HEK293 (cell line): ENCODE results near the gene RAB10.
A peak's percentile ranks its signal among the peaks of the same experiment; 100 is the strongest.

ENCODE experiments used
- ATF2 ChIP-seq: fragments of 450-650 bp; formaldehyde crosslinking; IDR thresholded peaks from 2 replicates; pipeline ENCODE4 v1.5.1; 2016; ENCODE audit warnings: missing biosample characterization, missing genetic modification characterization, low read depth
- BCL11A ChIP-seq: fragments of 450-650 bp; formaldehyde crosslinking; IDR thresholded peaks from 2 replicates; pipeline ENCODE4 v1.5.1; 2016; ENCODE audit warnings: low read depth, missing biosample characterization, missing genetic modification characterization
- GFI1B ChIP-seq: fragments of 450-650 bp; formaldehyde crosslinking; IDR thresholded peaks from 2 replicates; pipeline ENCODE4 v1.5.1; 2016; ENCODE audit warnings: missing biosample characterization, missing genetic modification characterization
- GLIS2 ChIP-seq: fragments of 450-650 bp; formaldehyde crosslinking; IDR thresholded peaks from 2 replicates; pipeline ENCODE4 v1.5.1; 2016; ENCODE audit warnings: missing biosample characterization, missing genetic modification characterization
- KLF7 ChIP-seq: fragments of 450-650 bp; formaldehyde crosslinking; IDR thresholded peaks from 2 replicates; pipeline ENCODE4 v1.5.1; 2016; ENCODE audit warnings: missing biosample characterization, missing genetic modification characterization, borderline replicate concordance
- MYNN ChIP-seq: fragments of 450-650 bp; formaldehyde crosslinking; IDR thresholded peaks from 2 replicates; pipeline ENCODE4 v1.5.1; 2016; ENCODE audit warnings: missing biosample characterization, missing genetic modification characterization, borderline replicate concordance
- PRDM10 ChIP-seq: fragments of 450-650 bp; formaldehyde crosslinking; IDR thresholded peaks from 2 replicates; pipeline ENCODE4 v1.5.1; 2016; ENCODE audit warnings: missing biosample characterization, missing genetic modification characterization
- REPIN1 ChIP-seq: fragments of 450-650 bp; formaldehyde crosslinking; IDR thresholded peaks from 2 replicates; pipeline ENCODE4 v1.5.1; 2017; ENCODE audit warnings: missing biosample characterization, missing genetic modification characterization, low read depth
- ZBTB1 ChIP-seq: fragments of 450-650 bp; formaldehyde crosslinking; IDR thresholded peaks from 2 replicates; pipeline ENCODE4 v1.5.1; 2016; ENCODE audit warnings: missing biosample characterization, missing genetic modification characterization
- ZBTB10 ChIP-seq: fragments of 450-650 bp; formaldehyde crosslinking; IDR thresholded peaks from 2 replicates; pipeline ENCODE4 v1.5.1; 2016; ENCODE audit warnings: missing biosample characterization, missing genetic modification characterization
- ZFHX2 ChIP-seq: fragments of 450-650 bp; formaldehyde crosslinking; conservative IDR thresholded peaks from 2 replicates; pipeline ENCODE4 v1.5.1; 2016; ENCODE audit warnings: missing biosample characterization, missing genetic modification characterization
- ZFP37 ChIP-seq: fragments of 450-650 bp; formaldehyde crosslinking; IDR thresholded peaks from 2 replicates; pipeline ENCODE4 v1.5.1; 2016; ENCODE audit warnings: missing biosample characterization, missing genetic modification characterization
- ZNF146 ChIP-seq: fragments of 450-650 bp; formaldehyde crosslinking; IDR thresholded peaks from 2 replicates; pipeline ENCODE4 v1.5.1; 2016; ENCODE audit warnings: missing biosample characterization, missing genetic modification characterization
- ZNF175 ChIP-seq: fragments of 450-650 bp; formaldehyde crosslinking; IDR thresholded peaks from 2 replicates; pipeline ENCODE4 v1.5.1; 2016; ENCODE audit warnings: missing biosample characterization, missing genetic modification characterization
- ZNF184 ChIP-seq: fragments of 450-650 bp; IDR thresholded peaks from 2 replicates; pipeline ENCODE4 v1.5.1; 2018; ENCODE audit warnings: missing biosample characterization, mild to moderate bottlenecking, missing genetic modification characterization
- ZNF2 ChIP-seq: fragments of 450-650 bp; formaldehyde crosslinking; IDR thresholded peaks from 2 replicates; pipeline ENCODE4 v1.5.1; 2016; ENCODE audit warnings: missing biosample characterization, missing genetic modification characterization
- ZNF221 ChIP-seq: fragments of 450-650 bp; formaldehyde crosslinking; IDR thresholded peaks from 2 replicates; pipeline ENCODE4 v1.5.1; 2017; ENCODE audit warnings: missing biosample characterization, missing genetic modification characterization, borderline replicate concordance
- ZNF248 ChIP-seq: fragments of 450-650 bp; formaldehyde crosslinking; IDR thresholded peaks from 2 replicates; pipeline ENCODE4 v1.5.1; 2017; ENCODE audit warnings: missing biosample characterization, missing genetic modification characterization
- ZNF292 ChIP-seq: fragments of 450-650 bp; formaldehyde crosslinking; IDR thresholded peaks from 2 replicates; pipeline ENCODE4 v1.5.1; 2016; ENCODE audit warnings: low read depth, missing biosample characterization, missing genetic modification characterization, borderline replicate concordance
- ZNF311 ChIP-seq: fragments of 450-650 bp; formaldehyde crosslinking; IDR thresholded peaks from 2 replicates; pipeline ENCODE4 v1.5.1; 2017; ENCODE audit warnings: missing biosample characterization, missing genetic modification characterization, borderline replicate concordance
- ZNF404 ChIP-seq: fragments of 450-650 bp; formaldehyde crosslinking; IDR thresholded peaks from 2 replicates; pipeline ENCODE4 v1.5.1; 2017; ENCODE audit warnings: missing biosample characterization, missing genetic modification characterization
- ZNF449 ChIP-seq: fragments of 450-650 bp; formaldehyde crosslinking; IDR thresholded peaks from 2 replicates; pipeline ENCODE4 v1.5.1; 2017; ENCODE audit warnings: missing biosample characterization, mild to moderate bottlenecking, missing genetic modification characterization, moderate library complexity
- ZNF473 ChIP-seq: fragments of 450-650 bp; formaldehyde crosslinking; IDR thresholded peaks from 2 replicates; pipeline ENCODE4 v1.5.1; 2017; ENCODE audit warnings: missing biosample characterization, missing genetic modification characterization
- ZNF529 ChIP-seq: fragments of 450-650 bp; formaldehyde crosslinking; IDR thresholded peaks from 2 replicates; pipeline ENCODE4 v1.5.1; 2017; ENCODE audit warnings: missing genetic modification characterization, missing biosample characterization; ENCODE audit not compliant: insufficient replicate concordance
- ZNF544 ChIP-seq: fragments of 450-650 bp; formaldehyde crosslinking; IDR thresholded peaks from 2 replicates; pipeline ENCODE4 v1.5.0; 2017; ENCODE audit warnings: missing biosample characterization, missing genetic modification characterization
- ZNF560 ChIP-seq: fragments of 450-650 bp; formaldehyde crosslinking; IDR thresholded peaks from 2 replicates; pipeline ENCODE4 v1.5.1; 2017; ENCODE audit warnings: missing biosample characterization, missing genetic modification characterization, borderline replicate concordance
- ZNF561 ChIP-seq: fragments of 450-650 bp; IDR thresholded peaks from 2 replicates; pipeline ENCODE4 v1.5.1; 2018; ENCODE audit warnings: missing biosample characterization, missing genetic modification characterization, borderline replicate concordance
- ZNF585B ChIP-seq: fragments of 450-650 bp; formaldehyde crosslinking; IDR thresholded peaks from 2 replicates; pipeline ENCODE4 v1.5.1; 2016; ENCODE audit warnings: missing biosample characterization, missing genetic modification characterization
- ZNF621 ChIP-seq: fragments of 450-650 bp; formaldehyde crosslinking; IDR thresholded peaks from 2 replicates; pipeline ENCODE4 v1.5.1; 2017; ENCODE audit warnings: missing biosample characterization, missing genetic modification characterization
- ZNF629 ChIP-seq: fragments of 450-650 bp; formaldehyde crosslinking; IDR thresholded peaks from 2 replicates; pipeline ENCODE4 v1.5.1; 2017; ENCODE audit warnings: missing biosample characterization, missing genetic modification characterization
- ZNF670 ChIP-seq: fragments of 450-650 bp; formaldehyde crosslinking; IDR thresholded peaks from 2 replicates; pipeline ENCODE4 v1.5.1; 2016; ENCODE audit warnings: missing biosample characterization, missing genetic modification characterization, low read depth
- ZNF837 ChIP-seq: fragments of 450-650 bp; formaldehyde crosslinking; IDR thresholded peaks from 2 replicates; pipeline ENCODE4 v1.5.1; 2016; ENCODE audit warnings: missing biosample characterization, missing genetic modification characterization
- ZNF843 ChIP-seq: fragments of 450-650 bp; formaldehyde crosslinking; IDR thresholded peaks from 2 replicates; pipeline ENCODE4 v1.5.1; 2016; ENCODE audit warnings: missing biosample characterization, missing genetic modification characterization

The RAB10 gene

GRCh38 chr2:26033270-26033817, 540 bp upstream of the RAB10 start (continued):
- no peak for TF ChIP-seq PRDM10
- no peak for TF ChIP-seq ZNF248 (tag by site-specific recombination)
- TF ChIP-seq BCL11A, result no peak
- TF ChIP-seq ZFHX2 (tag by site-specific recombination), result 0 out of 2 replicates have a peak, but pooled peaks have one; percentile 10
- peak; percentile 79 for TF ChIP-seq ZNF561 (tag by site-specific recombination)
- no peak for TF ChIP-seq ZBTB1 (tag by site-specific recombination)
- no peak for TF ChIP-seq ZNF670 (tag by site-specific recombination)
- no peak for TF ChIP-seq ZNF184
- TF ChIP-seq ZNF529 (tag by site-specific recombination), result no peak
- peak; percentile 48 for TF ChIP-seq ZNF629 (tag by site-specific recombination)
- TF ChIP-seq ZNF837 (tag by site-specific recombination), result no peak
- TF ChIP-seq ZNF621 (tag by site-specific recombination), result no peak
- no peak for TF ChIP-seq ATF2 (tag by site-specific recombination)
- peak; percentile 80 for TF ChIP-seq ZFP37 (tag by site-specific recombination)
- TF ChIP-seq ZNF404 (tag by site-specific recombination), result no peak
- no peak for TF ChIP-seq ZNF221
- no peak for TF ChIP-seq ZNF843 (tag by site-specific recombination)
- no peak for TF ChIP-seq ZNF175
- no peak for TF ChIP-seq GFI1B (tag by site-specific recombination)
- no peak for TF ChIP-seq ZNF473
- TF ChIP-seq ZNF2 (tag by site-specific recombination), result 0 out of 2 replicates have a peak, but pooled peaks have one; percentile 65
- no peak for TF ChIP-seq ZNF292 (tag by site-specific recombination)
- TF ChIP-seq ZNF544, result no peak
- TF ChIP-seq ZNF449, result 0 out of 2 replicates have a peak, but pooled peaks have one; percentile 27
- TF ChIP-seq MYNN, result no peak
- TF ChIP-seq ZBTB10 (tag by site-specific recombination), result peak; percentile 62
- no peak for TF ChIP-seq ZNF560 (tag by site-specific recombination)
- no peak for TF ChIP-seq REPIN1
- TF ChIP-seq ZNF311 (tag by site-specific recombination), result no peak
- no peak for TF ChIP-seq ZNF146 (tag by site-specific recombination)
- TF ChIP-seq GLIS2 (tag by site-specific recombination), result peak; percentile 94
- TF ChIP-seq KLF7 (tag by site-specific recombination), result no peak
- TF ChIP-seq ZNF585B (tag by site-specific recombination), result no peak
